VCaP (cell line): Measurements from ENCODE around the gene PTX4.

ENCODE experiments used
- H3K27ac ChIP-seq: fragments of 450-650 bp; 2 replicates; pipeline ENCODE4 v1.5.1; 2017
- TF ChIP-seq, protein P1 (sequence below): fragments of 450-650 bp; conservative IDR thresholded peaks from 2 replicates; pipeline ENCODE4 v1.5.1; 2017; ENCODE audit warnings: mild to moderate bottlenecking, moderate library complexity

Gene PTX4, protein sequence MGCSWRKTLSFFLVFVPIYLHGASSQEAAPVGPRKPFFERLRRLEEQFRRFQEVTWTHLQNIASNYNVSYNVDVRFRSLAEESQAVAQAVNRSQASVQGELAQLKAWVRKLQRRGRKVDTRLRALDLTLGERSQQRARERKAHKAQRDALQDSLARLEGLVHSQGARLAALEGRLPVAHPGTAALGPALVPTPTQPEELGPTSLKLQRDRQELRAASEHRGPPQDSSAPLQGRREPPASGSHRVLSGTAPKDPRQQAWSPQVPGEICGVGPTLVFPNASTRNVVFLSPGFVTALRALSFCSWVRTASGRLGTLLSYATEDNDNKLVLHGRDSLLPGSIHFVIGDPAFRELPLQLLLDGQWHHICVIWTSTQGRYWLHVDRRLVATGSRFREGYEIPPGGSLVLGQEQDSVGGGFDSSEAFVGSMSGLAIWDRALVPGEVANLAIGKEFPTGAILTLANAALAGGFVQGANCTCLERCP

DNA sequence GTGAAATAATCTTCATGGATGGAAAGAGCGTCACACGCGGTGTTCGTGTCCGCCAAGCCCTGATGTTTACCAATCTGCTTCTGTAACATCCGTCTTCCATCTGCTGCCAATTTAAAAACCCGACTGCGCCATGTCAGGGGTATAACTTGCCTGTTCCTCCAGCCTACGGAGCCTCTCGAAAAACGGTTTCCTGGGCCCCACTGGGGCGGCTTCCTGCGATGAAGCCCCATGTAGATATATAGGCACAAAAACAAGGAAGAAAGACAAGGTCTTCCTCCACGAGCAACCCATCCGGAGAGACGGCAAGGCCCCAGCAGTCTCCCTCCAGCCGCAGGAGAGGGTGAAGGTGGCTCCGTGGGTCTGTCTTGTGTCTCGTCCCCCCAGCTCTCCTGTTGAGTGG, at the start of gene PTX4:
Gene PTX4, minus strand, starts transcription at position 326 of the 400 bp plus-strand sequence. Its CDS starts 35 bp downstream, at position 291.
- H3K27ac ChIP-seq, result no peak within 1 kb of the TSS
- TF ChIP-seq, protein P1, sequence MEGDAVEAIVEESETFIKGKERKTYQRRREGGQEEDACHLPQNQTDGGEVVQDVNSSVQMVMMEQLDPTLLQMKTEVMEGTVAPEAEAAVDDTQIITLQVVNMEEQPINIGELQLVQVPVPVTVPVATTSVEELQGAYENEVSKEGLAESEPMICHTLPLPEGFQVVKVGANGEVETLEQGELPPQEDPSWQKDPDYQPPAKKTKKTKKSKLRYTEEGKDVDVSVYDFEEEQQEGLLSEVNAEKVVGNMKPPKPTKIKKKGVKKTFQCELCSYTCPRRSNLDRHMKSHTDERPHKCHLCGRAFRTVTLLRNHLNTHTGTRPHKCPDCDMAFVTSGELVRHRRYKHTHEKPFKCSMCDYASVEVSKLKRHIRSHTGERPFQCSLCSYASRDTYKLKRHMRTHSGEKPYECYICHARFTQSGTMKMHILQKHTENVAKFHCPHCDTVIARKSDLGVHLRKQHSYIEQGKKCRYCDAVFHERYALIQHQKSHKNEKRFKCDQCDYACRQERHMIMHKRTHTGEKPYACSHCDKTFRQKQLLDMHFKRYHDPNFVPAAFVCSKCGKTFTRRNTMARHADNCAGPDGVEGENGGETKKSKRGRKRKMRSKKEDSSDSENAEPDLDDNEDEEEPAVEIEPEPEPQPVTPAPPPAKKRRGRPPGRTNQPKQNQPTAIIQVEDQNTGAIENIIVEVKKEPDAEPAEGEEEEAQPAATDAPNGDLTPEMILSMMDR, result no peak

DNA sequence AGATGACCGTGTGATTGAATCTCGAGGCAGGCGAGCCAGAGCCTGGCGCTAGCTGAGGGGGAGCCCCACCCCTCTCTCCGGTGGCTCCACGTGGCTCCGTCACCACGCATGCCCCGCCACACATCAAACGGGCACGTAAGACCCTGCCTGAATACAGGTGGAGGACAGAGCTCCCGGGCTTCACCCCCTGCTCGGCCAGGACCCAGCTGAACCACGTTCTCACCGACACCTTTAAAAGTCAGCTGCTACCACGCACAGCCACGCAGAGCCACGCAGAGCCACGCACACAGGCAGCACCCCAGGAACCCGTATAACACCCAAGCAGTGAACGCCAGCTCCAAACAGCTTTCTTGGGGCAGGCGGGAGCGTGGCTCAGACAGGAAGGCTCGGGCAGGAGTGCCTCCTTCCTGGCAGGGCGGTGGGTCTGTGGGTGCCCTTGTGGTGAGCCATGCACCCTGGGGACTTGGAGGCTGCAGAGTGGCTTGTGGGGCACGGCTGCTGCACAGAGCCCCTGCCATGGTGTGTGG, 49.1 kb upstream of the PTX4 start:
- no peak overlapping the region for H3K27ac ChIP-seq
- TF ChIP-seq, protein P1, result no peak

DNA sequence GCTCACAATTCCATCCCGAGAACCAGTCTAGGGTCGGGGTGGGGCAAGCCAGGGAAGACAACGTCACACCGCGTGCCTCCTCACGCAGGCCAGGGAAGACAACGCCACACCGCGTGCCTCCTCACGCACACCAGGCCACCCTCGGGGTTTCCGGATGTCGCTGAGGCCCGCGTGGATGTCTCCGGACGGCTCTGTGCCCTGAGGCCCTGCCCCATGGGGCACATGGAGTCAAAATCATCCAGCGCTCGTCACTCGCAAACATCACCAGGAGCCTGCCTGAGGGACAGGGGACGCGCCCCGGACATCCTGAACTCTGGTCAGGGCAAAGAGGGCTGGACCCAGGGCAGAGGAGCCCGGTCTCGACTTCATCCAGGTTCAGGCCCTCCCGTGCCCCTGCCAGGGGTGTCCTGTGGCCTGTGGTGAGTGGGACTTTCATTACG, 48.4 kb upstream of the PTX4 start:
- H3K27ac ChIP-seq, result no peak overlapping the region
- TF ChIP-seq, protein P1, result no peak

DNA sequence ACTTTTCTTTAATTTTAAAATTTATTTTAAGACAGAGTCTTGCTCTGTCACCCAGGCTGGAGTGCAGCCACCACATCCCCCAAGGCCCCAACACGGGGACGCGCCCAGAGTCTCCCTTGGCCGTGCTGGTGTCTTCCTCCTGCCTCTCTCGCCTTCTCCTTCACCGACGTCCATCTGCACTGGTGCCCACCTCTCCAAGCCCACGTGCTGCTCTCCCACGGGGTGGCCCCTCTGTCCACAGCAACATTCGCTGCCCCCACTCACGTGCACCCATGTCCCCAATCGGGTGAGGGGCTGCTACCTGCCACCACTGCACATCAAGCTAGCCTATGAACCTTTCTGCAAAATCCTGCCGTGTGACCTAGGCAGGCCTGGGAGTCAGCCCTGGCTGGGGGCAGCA, 47.9 kb upstream of the PTX4 start:
- TF ChIP-seq, protein P1, result no peak
- no peak overlapping the region for H3K27ac ChIP-seq

DNA sequence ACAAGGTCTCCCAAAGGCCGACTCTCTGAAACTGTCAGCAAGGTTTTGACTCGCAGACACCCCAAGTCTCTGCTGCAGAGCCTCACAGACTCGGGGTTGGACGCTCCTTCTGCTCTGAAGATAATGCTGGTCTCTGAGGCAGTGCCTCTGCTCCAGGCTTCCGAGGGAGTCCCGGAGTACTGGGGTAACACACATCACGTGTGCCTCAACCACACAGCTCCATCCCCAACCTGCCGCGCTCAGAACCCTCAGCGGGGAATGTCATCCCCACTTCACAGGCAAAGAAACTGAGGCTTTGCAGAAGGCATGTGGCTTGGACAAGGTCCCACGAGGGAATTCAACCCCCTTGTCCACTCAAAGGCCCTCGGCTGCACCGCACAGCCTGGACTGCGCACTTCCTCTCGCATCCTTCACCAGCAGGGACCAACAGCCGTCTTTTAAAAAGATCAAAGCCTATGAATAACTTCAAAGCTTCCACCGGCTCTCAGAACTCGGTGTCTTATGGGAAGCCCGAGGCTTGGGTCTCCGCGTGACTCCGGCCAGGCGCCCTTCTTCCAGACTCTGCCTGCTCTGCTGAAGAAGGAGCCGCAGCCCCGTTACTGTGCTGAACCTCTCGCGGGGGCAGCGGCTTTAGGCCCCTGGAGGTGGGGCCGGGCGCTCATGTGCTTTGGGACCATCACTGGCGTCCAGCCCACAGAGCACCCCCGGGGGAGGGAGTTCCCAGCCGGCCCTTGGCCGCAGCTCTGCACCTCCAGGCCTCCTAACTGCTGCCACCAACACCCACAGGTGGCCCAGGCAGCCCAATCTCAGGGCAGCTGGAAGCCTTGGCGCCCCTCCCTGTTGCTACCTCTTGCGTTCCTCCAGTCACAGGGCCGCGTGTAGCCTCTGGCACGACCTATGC, 46.9 kb upstream of the PTX4 start:
- no peak overlapping the region for H3K27ac ChIP-seq
- TF ChIP-seq, protein P1, result no peak

DNA sequence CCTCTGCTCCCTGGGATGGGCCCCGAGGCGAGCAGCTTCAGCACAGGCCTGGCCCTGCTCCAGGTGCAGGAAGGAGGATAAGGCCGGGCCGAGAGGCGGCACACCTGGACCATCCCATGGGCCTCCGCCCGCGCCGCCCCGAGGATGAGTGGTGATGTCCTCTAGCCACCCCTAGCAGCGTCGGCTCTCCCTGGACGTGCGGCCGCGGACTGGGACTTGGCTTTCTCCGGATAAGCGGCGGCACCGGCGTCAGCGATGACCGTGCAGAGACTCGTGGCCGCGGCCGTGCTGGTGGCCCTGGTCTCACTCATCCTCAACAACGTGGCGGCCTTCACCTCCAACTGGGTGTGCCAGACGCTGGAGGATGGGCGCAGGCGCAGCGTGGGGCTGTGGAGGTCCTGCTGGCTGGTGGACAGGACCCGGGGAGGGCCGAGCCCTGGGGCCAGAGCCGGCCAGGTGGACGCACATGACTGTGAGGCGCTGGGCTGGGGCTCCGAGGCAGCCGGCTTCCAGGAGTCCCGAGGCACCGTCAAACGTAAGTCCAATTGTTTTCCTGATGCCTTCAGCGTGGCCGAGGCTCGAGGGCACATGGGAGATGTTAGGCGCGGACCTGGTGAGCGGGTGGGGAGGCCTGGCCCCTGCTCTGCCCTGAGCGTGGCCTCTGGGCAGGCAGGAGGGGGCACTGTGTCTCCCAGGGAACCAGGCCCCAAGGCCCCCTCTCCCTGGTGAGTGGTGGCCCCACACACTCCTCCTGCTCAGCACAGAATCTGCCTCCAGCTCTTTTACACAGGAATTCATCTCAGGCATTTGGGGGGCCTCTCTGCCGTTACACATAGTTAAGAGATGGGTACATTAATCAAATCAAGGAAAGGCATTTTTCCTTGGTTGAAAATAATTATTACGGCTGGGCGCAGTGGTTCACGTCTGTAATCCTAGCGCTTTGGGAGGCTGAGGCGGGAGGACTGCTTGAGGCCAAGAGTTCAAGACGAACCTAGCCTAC, 45.6 kb upstream of the PTX4 start:
- peak overlapping the region; percentile 59; the same call in 1 of the 2 replicates for H3K27ac ChIP-seq
- TF ChIP-seq, protein P1, result no peak
